Stimulated activated CD8-positive, alpha-beta memory T cell treated with anti-CD3 and anti-CD28 coated beads, Interleukin-12 subunit alpha, Interleukin-12 subunit beta, amount 100 ng/mL, for 4 hours (primary cell): Measurements from ENCODE around the gene OR2AG1.
A peak's percentile ranks its signal among the peaks of the same experiment; 100 is the strongest.

ENCODE experiments used
- DNase-seq: peaks from one replicate; pipeline ENCODE4 v3.0.0-alpha.2; 2020; ENCODE audit warnings: low read depth

The OR2AG1 gene, protein sequence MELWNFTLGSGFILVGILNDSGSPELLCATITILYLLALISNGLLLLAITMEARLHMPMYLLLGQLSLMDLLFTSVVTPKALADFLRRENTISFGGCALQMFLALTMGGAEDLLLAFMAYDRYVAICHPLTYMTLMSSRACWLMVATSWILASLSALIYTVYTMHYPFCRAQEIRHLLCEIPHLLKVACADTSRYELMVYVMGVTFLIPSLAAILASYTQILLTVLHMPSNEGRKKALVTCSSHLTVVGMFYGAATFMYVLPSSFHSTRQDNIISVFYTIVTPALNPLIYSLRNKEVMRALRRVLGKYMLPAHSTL

DNA sequence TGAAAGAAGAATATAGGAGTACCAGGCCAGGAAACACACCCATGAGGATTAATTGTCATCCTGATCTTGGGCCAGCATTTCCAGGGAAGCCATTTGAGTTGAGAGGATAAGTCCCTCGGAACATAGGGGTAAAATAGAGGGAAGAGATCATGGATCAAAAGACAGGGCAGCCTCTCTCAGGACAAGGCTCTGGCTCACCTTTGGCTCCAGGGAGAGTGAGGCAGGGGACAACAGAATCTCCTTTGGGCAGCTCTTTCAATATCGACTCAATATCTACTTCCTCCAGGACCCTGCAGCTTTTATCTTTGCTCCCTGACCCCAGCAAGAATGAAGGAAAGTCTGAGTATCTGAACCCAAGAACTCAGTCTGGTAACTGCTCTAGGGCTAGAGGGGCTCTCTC lies at the start of gene OR2AG1:
OR2AG1 (plus strand) TSS at position 301 of the 400 bp plus-strand sequence. CDS start 2,018 bp downstream, outside the sequence.
- no peak for DNase-seq

DNA sequence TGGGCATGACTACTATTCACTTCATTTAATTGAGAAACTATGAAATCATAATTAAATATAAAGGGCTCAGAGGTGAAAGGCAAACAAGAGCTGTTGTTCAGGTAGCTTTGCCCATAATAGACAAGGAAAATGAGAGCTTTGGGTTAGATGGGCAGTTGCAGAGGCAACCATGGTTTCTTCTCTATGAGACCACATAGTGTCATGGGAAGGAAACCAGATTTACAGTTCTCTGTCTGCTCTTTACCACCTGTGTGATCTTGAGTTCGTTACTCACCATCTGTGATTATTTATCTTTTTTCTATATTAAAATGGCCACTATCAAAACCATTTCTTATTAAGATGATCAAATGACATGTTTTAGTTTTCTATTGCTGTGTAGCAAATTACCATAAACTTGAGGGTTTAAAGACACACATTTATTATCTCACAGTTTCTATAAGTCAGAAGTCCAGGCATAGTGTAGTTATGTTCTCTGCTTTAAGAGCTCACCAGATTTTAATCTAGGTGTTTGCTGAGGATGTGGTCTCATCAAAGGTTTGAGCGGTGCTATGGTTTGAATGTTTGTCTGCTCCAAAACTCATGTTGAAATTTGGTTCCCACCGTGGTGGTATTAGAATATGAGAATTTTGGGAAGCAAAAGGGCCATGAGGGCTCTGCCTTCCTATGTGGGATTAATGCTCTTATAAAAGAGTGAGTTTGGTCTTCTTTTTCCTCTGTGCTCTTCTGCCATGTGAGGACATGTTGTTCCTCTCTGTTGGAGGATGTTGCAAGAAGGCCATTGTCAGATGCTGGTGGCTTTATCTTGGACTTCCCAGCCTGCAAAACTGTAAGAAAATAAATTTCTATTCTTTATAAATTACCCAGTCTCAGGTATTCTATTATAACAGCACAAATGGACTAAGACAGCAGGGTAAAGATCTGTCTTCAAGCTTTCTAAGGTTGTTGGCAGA lies 49.2 kb upstream of the OR2AG1 start:
- no peak for DNase-seq

DNA sequence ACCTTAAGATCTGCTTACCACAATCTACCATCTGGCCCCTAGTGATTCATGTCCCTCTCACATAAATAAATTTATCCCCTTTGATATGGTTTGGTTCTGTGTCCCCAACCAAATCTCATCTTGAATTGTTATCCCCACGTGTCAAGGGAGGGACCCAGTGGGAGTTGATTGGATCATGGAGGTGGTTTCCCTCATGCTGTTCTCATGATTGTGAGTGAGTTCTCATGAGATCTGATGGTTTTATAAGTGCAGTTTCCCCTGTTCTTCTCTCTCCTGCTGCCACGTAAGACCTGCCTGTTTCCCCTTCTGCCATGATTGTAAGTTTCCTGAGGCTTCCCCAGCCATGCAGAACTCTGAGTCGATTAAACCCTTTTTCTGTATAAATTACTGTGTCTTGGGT lies 48.2 kb upstream of the OR2AG1 start:
- DNase-seq: no peak

DNA sequence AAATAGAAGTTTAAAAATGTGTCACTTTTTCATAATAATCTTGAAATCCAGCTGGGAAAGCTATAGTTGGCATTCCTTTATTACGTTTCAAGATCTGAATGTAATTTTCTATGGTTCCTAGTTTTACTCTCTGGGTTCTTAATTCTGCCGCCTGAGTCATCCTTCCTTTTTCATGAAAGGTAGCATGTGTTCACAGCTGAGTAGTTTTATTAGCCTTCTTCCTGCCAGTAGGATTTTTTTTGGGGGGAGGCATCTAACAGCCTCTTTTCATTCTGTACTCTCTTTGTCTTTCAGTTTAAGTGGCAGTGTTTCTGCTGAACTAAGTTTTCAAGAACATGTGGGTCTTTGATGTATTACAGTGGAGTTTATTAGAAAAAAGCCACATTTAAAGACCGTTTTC lies 47.5 kb upstream of the OR2AG1 start:
- no peak for DNase-seq

DNA sequence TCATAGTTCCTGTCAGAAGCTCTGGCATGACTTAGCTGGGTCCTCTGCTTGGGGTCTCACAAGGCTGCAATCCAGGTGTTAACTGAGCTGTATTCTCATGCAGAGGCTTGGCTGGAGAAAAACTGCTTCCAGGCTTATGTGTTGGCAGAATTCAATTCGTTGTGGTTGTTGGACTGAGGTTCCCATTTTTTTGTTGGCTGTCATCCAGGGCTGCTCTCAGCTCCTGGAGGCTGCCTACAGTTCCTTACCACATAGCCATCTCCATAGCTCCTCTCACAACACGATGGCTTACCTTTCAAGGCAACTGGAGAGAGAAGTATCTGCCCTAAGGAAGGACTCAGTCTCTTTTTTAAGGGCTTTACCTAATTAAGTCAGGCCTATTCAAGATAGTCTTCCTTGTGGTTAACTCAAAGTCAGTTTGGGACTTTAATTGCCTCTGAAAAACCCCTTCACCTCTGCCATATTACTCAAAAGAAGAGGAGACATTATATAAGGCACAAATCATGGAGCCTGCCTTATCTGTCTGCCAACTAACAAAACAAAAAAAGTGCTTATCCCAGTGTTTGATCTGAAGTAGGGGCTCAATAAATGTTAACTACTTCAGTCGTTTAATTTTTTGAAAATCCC lies 46.2 kb upstream of the OR2AG1 start:
- no peak for DNase-seq

DNA sequence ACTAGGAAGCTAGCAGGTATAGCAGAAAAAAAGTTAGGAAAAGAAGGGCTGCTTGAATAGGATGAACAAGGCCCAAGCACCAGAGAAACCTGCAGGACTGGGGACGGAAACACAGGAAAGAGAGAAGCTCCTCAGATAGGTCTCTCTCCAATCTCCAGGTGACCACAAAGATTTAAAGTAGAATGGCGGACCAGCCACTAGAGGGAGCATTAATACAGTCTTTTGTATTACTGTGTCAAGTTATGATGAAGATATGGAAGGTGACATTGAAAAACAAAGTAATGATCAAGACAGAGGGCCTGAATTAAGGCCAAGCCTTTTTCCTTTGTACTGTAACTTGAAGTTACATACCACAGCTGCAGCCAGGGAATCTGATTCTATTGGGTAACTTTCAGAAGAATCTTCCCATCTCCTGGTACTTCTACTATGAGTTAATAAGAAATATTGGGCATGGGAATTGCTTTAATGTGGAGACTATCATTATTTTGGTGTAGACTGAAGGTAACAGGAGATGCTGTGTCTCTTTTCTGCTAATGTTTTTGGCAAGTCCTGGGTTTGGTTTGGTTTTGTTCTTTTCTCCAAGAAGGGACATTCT lies 44.9 kb upstream of the OR2AG1 start:
- DNase-seq: peak; percentile 15

DNA sequence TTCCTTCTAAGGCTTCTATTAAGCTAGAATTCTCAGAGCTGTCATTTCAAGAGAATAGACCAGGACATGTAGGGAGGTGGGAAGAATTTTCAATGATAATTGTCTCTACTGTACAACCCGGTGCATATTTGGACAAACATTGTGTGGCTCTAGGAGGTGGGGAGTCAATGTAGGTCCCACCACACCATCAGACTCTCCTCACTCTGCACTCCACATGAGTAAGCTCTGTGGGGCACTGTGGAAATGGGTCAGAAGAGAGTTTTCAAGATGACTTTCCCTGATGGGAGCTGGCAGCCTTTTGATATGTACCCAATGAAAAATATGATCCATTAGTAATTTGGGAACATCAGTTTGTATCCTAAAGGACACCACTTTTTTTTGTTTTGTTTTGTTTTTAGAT lies 44.2 kb upstream of the OR2AG1 start:
- no peak for DNase-seq

DNA sequence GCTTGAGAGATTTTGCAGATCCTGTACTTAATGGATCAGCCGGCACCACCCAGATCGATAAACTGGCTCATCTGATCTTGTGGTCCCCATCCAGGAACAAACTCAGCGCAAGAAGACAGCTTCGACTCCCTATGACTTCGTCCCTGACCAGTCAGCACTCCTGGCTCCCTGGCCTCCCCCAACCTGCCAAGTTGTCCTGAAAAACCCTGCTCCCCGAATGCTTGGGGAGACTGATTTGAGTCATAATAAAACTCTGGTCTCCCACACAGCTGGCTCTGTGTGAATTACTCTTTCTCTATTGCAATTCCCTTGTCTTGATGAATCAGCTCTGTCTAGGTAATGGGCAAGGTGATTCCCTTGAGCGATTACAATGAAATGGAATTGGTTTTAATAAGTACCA lies 40.6 kb upstream of the OR2AG1 start:
- DNase-seq: no peak

DNA sequence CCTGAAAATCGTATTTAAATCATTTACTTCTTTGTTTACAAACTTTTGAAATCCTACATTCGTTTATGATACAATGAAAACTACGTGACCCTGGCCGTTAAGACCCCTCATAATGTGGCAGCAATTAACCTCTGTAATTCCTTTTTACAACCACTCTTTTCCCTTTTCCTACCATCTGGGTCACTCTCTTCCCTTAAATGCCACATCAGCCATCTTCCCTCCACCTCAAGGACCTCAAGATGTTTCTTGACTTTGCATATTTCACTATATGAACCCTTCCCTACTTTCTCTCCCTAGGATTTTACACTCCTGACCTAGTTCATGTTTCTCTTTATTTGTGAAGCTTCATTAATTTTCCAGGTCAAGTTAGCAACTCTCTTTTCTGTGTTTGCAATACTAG lies 37.8 kb upstream of the OR2AG1 start:
- DNase-seq: no peak

DNA sequence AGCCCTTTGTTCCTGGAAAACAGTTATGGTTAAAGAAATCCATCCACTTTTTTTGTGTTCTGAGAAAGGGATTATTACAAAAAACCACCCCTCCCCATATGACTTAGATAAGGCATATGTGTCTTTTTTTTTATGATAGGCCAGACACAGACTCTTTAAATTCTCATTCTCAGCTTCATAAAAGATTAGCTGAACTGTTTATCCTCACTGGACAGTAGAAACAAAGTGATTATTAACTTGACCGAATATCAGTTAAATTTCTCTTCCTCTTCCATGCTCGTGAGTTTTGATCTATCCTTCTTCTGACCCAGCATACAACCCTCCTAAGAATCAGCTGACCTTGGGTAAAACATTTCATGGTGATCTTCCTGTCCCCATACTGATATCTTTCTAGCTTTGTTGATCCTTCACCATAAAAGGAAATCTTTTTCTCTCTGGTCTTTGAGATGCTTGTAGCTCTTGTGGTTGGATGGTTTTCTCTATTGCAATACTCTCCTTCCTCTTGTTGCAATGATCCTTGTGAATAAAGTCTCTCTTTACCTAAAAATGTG lies 37.3 kb upstream of the OR2AG1 start:
- no peak for DNase-seq

DNA sequence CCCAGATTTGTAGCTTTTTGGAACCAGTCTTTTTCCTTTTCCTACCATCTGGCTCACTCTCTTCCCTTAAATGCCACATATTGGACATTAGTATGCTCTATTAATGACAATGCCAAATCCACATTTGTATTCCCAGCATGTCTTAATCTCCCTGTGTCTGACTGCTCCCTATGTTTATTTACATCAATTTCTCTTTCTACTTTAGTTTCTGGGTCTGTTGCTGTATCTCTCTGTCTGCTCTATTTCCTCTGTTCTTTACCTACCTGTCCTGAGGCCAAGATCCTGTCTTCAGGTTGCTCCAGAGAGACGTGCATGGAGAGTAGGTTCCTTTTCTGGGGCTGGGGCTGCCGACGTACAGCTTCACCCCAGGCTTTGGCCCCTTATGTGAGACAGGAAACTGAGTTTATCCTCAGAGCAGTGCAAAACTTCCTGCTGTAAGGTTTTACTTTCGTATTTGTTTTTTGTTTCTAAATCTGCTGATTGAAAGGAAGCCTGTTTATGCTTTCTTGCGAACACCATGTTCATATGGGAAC lies 36.7 kb upstream of the OR2AG1 start:
- DNase-seq: peak; percentile 8

DNA sequence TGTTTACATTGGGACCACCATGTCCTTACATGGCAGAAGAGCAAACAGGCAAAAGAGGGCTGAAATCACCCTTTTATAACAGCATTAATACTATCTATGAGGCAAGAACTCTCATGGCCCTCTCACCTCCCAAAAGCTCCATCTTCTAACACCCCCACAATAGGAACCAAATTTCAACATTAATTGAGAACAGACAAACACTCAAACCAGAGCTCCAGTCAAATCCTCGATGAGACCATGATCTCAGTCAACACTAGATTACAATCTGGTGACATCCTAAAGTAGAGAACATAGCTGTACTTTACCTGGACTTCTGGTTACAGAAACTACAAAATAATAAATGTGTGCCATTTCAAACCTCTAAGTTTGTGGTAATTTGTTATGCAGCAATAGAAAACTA lies 36.2 kb upstream of the OR2AG1 start:
- DNase-seq: no peak

DNA sequence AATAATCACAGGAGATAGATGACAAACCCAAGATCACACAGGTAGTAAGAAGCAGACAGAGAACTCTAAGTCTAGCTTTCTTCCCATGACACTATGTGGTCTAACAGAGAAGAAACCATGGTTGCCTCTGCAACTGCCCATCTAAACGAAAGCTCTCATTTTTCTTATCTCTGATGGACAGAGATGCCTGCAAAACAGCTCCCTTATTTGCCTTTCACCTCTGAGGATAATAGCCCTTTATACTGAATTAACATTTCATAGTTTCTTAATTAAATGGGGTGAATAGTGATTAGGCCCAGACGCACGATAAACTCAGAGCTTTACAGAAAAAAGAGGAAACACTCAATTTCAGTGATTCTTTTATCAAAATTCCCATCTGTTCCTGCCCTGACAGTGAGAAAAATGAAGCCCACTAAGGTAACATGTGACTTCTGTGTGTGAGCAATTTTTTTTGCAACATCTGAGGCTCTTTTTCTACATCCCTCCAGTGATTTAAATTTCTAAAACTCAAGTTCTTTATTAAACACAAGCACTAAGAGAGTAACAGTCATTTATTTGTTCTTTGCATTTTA lies 35.6 kb upstream of the OR2AG1 start:
- no peak for DNase-seq

DNA sequence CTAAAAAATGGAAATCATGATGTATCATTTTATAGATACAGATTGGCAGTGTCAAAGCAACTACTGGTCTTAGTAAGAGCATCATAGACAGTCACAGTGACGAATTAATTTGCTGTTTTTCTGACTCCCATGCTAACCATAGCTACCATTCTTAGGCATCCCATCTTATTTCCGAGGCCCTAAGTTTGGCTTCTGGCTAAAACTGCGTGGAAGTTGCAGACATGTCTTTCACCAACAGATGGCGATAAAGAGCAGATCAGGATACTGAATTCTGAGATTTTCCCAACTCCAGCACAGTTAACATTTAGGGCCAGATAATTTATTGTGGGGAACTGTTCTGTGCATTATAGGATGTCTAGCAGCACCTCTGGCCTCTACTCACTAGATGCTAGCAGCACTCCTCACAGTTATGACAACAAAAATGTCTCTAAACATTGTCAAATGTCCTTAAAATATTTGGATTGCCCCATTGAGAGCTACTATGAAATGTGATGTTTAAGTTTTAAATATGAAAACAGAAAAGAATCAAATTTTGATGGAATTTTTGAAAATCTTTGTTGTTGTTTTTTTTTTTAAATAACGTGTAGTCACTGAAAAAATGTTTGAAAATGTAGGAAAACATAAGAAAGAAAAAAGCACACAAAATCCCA lies 27.4 kb upstream of the OR2AG1 start:
- no peak for DNase-seq

DNA sequence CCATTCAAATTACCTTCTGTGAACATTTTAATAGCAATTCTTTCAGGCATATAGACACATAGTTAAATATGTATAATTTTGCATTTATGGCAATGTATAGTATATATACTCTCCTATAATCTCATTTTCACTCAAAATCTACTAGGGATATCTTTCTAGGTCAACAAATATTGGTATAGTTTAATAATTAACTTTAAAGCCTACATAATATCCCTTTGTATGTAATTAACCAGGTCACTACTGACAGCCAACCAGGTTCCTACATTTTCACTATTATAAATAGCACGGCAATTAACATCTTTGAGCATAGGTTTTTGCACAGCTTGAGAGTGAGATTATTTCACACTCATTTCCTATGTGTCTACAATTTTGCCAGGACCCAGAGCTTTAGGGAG lies 26.9 kb upstream of the OR2AG1 start:
- DNase-seq: no peak

DNA sequence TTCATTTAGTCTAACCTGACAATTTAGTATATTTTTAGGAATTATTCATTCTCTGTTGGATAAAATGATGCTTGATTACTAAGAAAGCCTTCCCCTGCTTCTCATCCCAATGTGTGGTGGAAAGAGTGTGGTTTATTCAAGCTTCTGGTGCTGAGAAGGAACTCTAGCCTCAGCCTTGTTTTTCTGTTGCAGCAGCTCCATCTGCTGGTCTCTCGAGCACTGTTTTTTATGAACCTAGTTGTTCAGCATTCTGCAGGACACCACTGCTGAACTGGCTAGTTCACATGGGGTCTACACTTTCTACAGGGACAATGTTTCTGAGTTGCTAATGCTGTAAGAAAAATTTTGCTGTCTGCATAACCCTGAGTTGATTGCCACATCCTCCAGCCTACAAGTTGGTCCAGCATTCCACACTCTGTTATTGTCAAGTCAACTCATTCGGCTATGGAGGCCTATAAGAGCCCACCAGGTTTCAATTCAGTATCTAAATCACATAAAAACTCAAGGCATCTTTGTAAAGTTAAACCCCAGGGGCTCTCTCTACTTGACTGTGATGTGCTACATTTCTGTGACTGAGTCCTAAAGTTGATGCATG lies 25.4 kb upstream of the OR2AG1 start:
- DNase-seq: peak; percentile 27

DNA sequence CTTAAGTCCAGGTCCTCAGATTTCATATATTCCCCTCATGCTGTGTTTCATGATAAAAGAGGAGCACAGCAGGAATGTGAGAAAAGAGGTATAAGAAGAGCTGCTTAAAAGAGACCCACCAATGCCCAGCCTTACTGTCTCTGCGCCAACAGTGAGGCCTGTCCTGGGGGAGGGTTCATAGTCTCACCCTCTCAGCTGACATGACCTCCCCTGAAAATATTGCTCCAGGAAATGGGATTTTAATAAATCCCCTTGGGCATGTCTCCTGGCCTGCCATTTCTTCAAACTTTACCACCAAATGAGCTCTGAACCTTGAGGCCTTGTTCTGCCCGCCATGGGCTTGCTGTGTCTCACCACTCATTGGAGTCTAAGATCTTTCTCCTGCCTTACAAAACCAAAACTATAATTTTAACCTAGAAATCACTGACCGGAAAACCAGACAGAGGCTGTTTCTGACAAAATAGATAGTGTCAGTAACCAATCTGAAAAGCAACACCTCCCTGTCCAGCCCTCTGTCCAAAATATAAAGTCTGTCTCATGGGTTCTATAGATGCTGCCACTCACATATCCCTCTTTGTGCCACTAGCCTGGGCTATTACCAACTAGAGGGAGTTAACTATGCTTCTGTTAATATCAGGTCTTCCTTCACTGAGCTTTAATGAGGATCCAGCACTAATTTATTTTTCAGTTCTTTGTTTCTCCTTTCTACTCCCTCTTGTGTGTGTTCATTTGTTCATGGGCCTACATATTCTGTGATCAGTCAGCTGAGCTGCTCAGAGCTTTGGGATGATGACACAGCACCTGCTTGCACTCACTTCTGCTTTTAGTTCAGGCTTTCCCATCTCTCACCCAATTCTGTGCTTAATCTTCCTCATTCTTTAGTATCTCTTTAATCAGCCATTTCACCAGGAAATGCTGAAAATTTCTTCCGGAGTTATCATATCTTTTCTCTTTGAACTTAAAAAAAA lies 10.6 kb upstream of the OR2AG1 start, which contains the start of gene OR2AG2:
OR2AG2 (minus strand) TSS at position 51 of the 968 bp plus-strand sequence. CDS start 3,019 bp downstream, outside the sequence.
- no peak for DNase-seq

DNA sequence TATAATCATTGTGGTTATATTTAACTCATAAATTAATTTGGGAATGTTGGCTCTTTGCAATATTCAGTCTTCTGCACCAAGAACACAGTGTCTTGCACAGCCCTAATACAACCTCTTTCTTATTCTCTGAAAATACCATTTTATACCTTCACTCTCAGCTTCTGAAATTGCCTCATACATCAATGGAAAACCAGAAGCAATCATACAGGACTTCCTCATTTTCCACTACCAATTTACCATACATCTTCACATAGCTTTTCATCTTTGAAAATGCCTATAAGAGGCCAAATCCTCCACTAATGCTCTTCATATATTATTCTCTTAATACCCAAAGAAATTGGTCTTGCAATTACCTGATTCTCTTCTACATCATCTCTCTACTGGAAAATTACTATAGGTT lies 4.3 kb upstream of the OR2AG1 start:
- DNase-seq: no peak

DNA sequence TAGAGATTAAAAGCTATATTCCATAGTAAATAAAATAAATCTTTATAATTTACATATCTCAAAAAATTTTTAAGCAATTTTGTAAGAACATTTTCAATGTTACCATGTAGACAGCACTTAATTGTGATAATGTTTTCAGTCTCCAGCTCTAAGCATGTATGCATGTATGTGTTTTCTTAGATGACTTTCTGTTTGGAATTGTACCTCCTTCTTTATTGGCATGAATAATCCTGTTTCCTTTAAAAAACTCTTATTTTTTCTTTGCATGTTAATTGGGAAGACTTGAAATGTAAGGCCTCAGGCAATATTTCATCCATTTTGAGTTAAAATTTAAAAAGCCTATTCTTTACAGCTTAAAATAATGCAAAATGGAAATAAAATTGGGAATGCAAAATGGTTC lies 2.0 kb upstream of the OR2AG1 start:
- DNase-seq: no peak
